Glutamatergic neuron (in vitro differentiated cells): ENCODE results near the gene GIPR. TPM values are rescaled to one million over a fixed set of nuclear protein-coding genes. Genes with fewer than 3 reads are reported as not detected.
A peak's percentile ranks its signal among the peaks of the same experiment; 100 is the strongest.

Experiments
- DNase-seq: peaks from one replicate; pipeline ENCODE4 v3.0.0; 2022
- H3K27ac Mint-ChIP-seq: one replicate; pipeline ENCODE4 v1.8.0; 2020; ENCODE audit warnings: mild to moderate bottlenecking, mixed read lengths, inconsistent platforms; ENCODE audit not compliant: unreplicated experiment
- H3K27me3 Mint-ChIP-seq: one replicate; pipeline ENCODE4 v1.8.0; 2020; ENCODE audit warnings: mild to moderate bottlenecking, moderate library complexity, mixed read lengths, inconsistent platforms; ENCODE audit not compliant: unreplicated experiment
- H3K36me3 Mint-ChIP-seq: one replicate; pipeline ENCODE4 v1.8.0; 2020; ENCODE audit warnings: mild to moderate bottlenecking, mixed read lengths, inconsistent platforms; ENCODE audit not compliant: unreplicated experiment
- H3K4me1 Mint-ChIP-seq: one replicate; pipeline ENCODE4 v1.8.0; 2020; ENCODE audit warnings: mild to moderate bottlenecking, low read depth, mixed read lengths, inconsistent platforms; ENCODE audit not compliant: unreplicated experiment
- H3K4me3 Mint-ChIP-seq: one replicate; pipeline ENCODE4 v1.8.0; 2020; ENCODE audit warnings: mild to moderate bottlenecking, mixed read lengths, inconsistent platforms; ENCODE audit not compliant: unreplicated experiment
- H3K9me3 Mint-ChIP-seq: one replicate; pipeline ENCODE4 v1.8.0; 2020; ENCODE audit warnings: mild to moderate bottlenecking, moderate library complexity, mixed read lengths, inconsistent platforms; ENCODE audit not compliant: unreplicated experiment
- total RNA-seq: library from RNA; stranded (reverse); fragmentation: NEBNext Ultra II Directional; extraction: Animal tissue kit (Norgen Biotek cat#: 25700); gene quantifications from one replicate; pipeline ENCODE4 v1.2.1, GENCODE V29; 2021; ENCODE audit not compliant: unreplicated experiment
- TF ChIP-seq, protein P1 (sequence below): fragments of 200-600 bp; sonication (generic); IDR thresholded peaks from one replicate; pipeline ENCODE4 v1.5.0; 2021; ENCODE audit not compliant: partially characterized antibody, unreplicated experiment

GIPR gene
- total RNA-seq, 1 donor from 2014 or later: 36.4 TPM

- Mint-ChIP-seq H3K27me3 (peaks cover 3% of the 10 kb centered on the region), H3K9me3 (no peaks in the 10 kb centered on the region), H3K4me1 (no peaks in the 10 kb centered on the region), H3K27ac (no peak overlapping the region), H3K4me3 (no peak overlapping the region), H3K36me3 (no peaks in the 10 kb centered on the region)
- DNase-seq: no peak
- TF ChIP-seq, protein P1, sequence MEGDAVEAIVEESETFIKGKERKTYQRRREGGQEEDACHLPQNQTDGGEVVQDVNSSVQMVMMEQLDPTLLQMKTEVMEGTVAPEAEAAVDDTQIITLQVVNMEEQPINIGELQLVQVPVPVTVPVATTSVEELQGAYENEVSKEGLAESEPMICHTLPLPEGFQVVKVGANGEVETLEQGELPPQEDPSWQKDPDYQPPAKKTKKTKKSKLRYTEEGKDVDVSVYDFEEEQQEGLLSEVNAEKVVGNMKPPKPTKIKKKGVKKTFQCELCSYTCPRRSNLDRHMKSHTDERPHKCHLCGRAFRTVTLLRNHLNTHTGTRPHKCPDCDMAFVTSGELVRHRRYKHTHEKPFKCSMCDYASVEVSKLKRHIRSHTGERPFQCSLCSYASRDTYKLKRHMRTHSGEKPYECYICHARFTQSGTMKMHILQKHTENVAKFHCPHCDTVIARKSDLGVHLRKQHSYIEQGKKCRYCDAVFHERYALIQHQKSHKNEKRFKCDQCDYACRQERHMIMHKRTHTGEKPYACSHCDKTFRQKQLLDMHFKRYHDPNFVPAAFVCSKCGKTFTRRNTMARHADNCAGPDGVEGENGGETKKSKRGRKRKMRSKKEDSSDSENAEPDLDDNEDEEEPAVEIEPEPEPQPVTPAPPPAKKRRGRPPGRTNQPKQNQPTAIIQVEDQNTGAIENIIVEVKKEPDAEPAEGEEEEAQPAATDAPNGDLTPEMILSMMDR: no peak
These were observed 37.1 kb downstream of the GIPR start for GRCh38 chr19:45705115-45705514.

- TF ChIP-seq, protein P1: no peak
- Mint-ChIP-seq H3K27me3 (peaks cover 3% of the 10 kb centered on the region), H3K9me3 (peaks cover 4% of the 10 kb centered on the region), H3K27ac (no peak overlapping the region), H3K4me3 (no peak overlapping the region), H3K4me1 (peaks cover 4% of the 10 kb centered on the region), H3K36me3 (no peaks in the 10 kb centered on the region)
- DNase-seq: no peak
These were observed 37.8 kb downstream of the GIPR start for GRCh38 chr19:45705710-45706415.

DNA sequence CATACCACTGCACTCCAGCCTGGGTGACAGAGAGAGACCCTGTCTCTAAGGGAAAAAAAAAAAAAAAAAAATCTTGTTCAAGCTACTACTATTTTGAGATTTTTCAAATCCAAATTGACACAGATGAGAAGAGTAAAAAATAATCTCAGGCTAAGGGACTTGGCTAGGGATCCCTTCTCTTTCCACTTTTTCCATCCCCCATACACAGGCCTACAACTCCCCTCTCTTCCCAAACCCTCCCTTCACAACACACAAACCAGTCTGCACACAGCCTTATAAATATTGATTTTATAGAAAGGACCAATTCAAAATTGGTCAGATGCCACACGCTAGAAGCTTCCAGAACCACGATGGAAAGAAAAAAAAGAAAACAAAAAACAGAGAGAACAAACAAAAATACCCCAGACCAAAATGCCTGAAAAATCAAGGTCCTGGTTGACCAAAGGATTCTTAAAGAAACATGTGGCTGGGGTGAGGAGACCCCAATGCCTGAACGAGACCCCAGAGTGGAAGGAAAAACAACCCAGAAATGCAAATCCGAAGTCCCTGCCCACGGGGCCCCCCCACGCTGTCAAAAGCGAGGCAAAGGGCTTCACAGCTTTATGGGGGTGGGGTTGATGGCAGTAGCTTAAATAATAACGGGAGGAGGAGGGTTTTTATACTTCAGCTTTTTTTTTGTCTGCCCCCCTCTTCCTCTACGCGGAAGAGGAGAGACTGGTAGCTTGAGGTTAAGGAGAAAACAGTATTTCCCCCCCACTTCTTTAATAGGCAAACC, 42.5 kb downstream of the GIPR start:
- DNase-seq: no peak

GRCh38 chr19:45711851-45712698, 44.1 kb downstream of the GIPR start:
- Mint-ChIP-seq H3K27me3 (peaks cover 2% of the 10 kb centered on the region), H3K9me3 (peaks cover 11% of the 10 kb centered on the region), H3K4me1 (peaks cover 12% of the 10 kb centered on the region), H3K36me3 (no peaks in the 10 kb centered on the region), H3K4me3 (no peak overlapping the region), H3K27ac (no peak overlapping the region)
- no peak for DNase-seq
- TF ChIP-seq, protein P1: no peak

More for the DNA sequence above, 42.5 kb downstream of the GIPR start:
- peak overlapping the region; percentile 15 for H3K27ac Mint-ChIP-seq
- TF ChIP-seq, protein P1: no peak
- H3K36me3 Mint-ChIP-seq: no peaks in the 10 kb centered on the region
- peaks cover 2% of the 10 kb centered on the region for H3K27me3 Mint-ChIP-seq
- H3K4me1 Mint-ChIP-seq: peaks cover 4% of the 10 kb centered on the region
- H3K9me3 Mint-ChIP-seq: peaks cover 4% of the 10 kb centered on the region
- no peak overlapping the region for H3K4me3 Mint-ChIP-seq
